Liver (tissue), 9 donors: Measurements from ENCODE around the gene NKD2. TPM values are rescaled to one million over a fixed set of nuclear protein-coding genes. Genes with fewer than 3 reads are reported as not detected.

Experiments used
- DNase-seq: peaks from one replicate; pipeline ENCODE4 v3.0.0-alpha.2; 2017; ENCODE audit warnings: low spot score
- H3K27ac ChIP-seq, 2 donors: one replicate each; pipeline ENCODE4 v1.7.0; 2013; ENCODE audit warnings: inconsistent platforms in 2 of 2, low read length in 2 of 2, control low read depth in 1 of 2, low read depth in 1 of 2, mild to moderate bottlenecking in 1 of 2
- H3K27me3 ChIP-seq, 4 donors: one replicate each; pipeline versions ENCODE4 v1.6.1 to v1.7.0; 2013; ENCODE audit warnings: low read length in 3 of 4, inconsistent platforms in 1 of 4, mild to moderate bottlenecking in 1 of 4, moderate library complexity in 1 of 4; ENCODE audit not compliant: control insufficient read depth in 4 of 4, insufficient read depth in 4 of 4
- H3K36me3 ChIP-seq, 4 donors: one replicate each; pipeline versions ENCODE4 v1.6.1 to v1.7.0; 2013; ENCODE audit warnings: low read length in 3 of 4, mild to moderate bottlenecking in 3 of 4, low read depth in 1 of 4, moderate library complexity in 1 of 4; ENCODE audit not compliant: control insufficient read depth in 4 of 4, insufficient read depth in 3 of 4
- H3K4me1 ChIP-seq, 4 donors: one replicate each; pipeline versions ENCODE4 v1.6.1 to v1.7.0; 2013; ENCODE audit warnings: low read length in 3 of 4, mild to moderate bottlenecking in 3 of 4, moderate library complexity in 1 of 4; ENCODE audit not compliant: control insufficient read depth in 4 of 4, insufficient read depth in 4 of 4
- H3K4me3 ChIP-seq, 3 donors: one replicate each; pipeline versions ENCODE4 v1.6.1 to v1.7.0; 2013; ENCODE audit warnings: low read length in 3 of 3, control low read depth in 1 of 3, low read depth in 1 of 3, mild to moderate bottlenecking in 1 of 3
- H3K9ac ChIP-seq, 2 donors: one replicate each; pipeline ENCODE4 v1.7.0; 2013; ENCODE audit warnings: low read length in 2 of 2, mild to moderate bottlenecking in 2 of 2, moderate library complexity in 2 of 2, control low read depth in 1 of 2, low read depth in 1 of 2
- H3K9me3 ChIP-seq, 4 donors: one replicate each; pipeline versions ENCODE4 v1.6.1 to v1.7.0; 2013; ENCODE audit warnings: low read length in 3 of 4; ENCODE audit not compliant: control insufficient read depth in 4 of 4
- EGR1 ChIP-seq, 2 donors: IDR thresholded peaks; 2 replicates each; pipeline ENCODE4 v1.6.1; 2016 to 2018; ENCODE audit warnings: antibody characterized with exemption in 2 of 2, low read depth in 2 of 2
- FOXA1 ChIP-seq: IDR thresholded peaks from 2 replicates; pipeline ENCODE4 v1.6.1; 2016; ENCODE audit warnings: antibody characterized with exemption
- FOXA2 ChIP-seq: IDR thresholded peaks from 2 replicates; pipeline ENCODE4 v1.6.1; 2016; ENCODE audit warnings: antibody characterized with exemption
- GABPA ChIP-seq, 2 donors: IDR thresholded peaks in 1 of 2; conservative IDR thresholded peaks in 1 of 2; 2 replicates each; pipeline ENCODE4 v1.6.1; 2016; ENCODE audit warnings: antibody characterized with exemption in 2 of 2, mild to moderate bottlenecking in 1 of 2, moderate library complexity in 1 of 2
- HNF4A ChIP-seq, 2 donors: conservative IDR thresholded peaks; 2 replicates each; pipeline ENCODE4 v1.6.1; 2016; ENCODE audit warnings: antibody characterized with exemption in 2 of 2, mild to moderate bottlenecking in 2 of 2
- HNF4G ChIP-seq: IDR thresholded peaks from 2 replicates; pipeline ENCODE4 v1.6.1; 2016; ENCODE audit warnings: antibody characterized with exemption
- JUND ChIP-seq, 2 donors: IDR thresholded peaks; 2 replicates each; pipeline ENCODE4 v1.6.1; 2016; ENCODE audit warnings: antibody characterized with exemption in 2 of 2
- RAD21 ChIP-seq, 2 donors: IDR thresholded peaks; 2 replicates each; pipeline ENCODE4 v1.6.1; 2016; ENCODE audit warnings: antibody characterized with exemption in 2 of 2, mild to moderate bottlenecking in 2 of 2
- RXRA ChIP-seq, 2 donors: IDR thresholded peaks; 2 replicates each; pipeline ENCODE4 v1.6.1; 2017 to 2018; ENCODE audit warnings: antibody characterized with exemption in 2 of 2, mild to moderate bottlenecking in 1 of 2
- TAF1 ChIP-seq: conservative IDR thresholded peaks from 2 replicates; pipeline ENCODE4 v1.6.1; 2016; ENCODE audit warnings: antibody characterized with exemption, mild to moderate bottlenecking
- YY1 ChIP-seq: IDR thresholded peaks from 2 replicates; pipeline ENCODE4 v1.6.1; 2016; ENCODE audit warnings: antibody characterized with exemption, mild to moderate bottlenecking
- ZBTB33 ChIP-seq: IDR thresholded peaks from 2 replicates; pipeline ENCODE4 v1.6.1; 2016; ENCODE audit warnings: antibody characterized with exemption
- WGBS: extraction: QIAGEN DNeasy Blood & Tissue Kit; methylation state at CpG from one replicate; pipeline ENCODE4 v1.1.7; 2013; 5-methylcytosine and 5-hydroxymethylcytosine counted together
- polyA plus RNA-seq, 2 donors: library from polyadenylated mRNA; stranded (reverse) in 1 of 2; unstranded in 1 of 2; fragments of 200-250 nt in 1 of 2; fragments of >200 nt in 1 of 2; fragmentation: Nextera tagmentation in 1 of 2; extraction: Ambion mirVana in 1 of 2; gene quantifications; one replicate each; pipeline versions ENCODE4 v1.2.1 to v1.2.3, GENCODE V29; 2013 to 2015
- total RNA-seq, 2 donors: library from RNA; depleted of rRNA; stranded (reverse); fragments of >200 nt; gene quantifications; one replicate each; pipeline ENCODE4 v1.2.3, GENCODE V29; 2014
- TF ChIP-seq, protein P1 (sequence below): IDR thresholded peaks from 2 replicates; pipeline ENCODE4 v1.6.1; 2016; ENCODE audit warnings: antibody characterized with exemption, mild to moderate bottlenecking
- TF ChIP-seq, protein P2 (sequence below): IDR thresholded peaks from 2 replicates; pipeline ENCODE4 v1.6.1; 2016; ENCODE audit warnings: antibody characterized with exemption
- TF ChIP-seq, protein P3 (sequence below): fragments of 150-350 bp; IDR thresholded peaks from 2 replicates; pipeline ENCODE4 v1.5.1; 2017; ENCODE audit warnings: improper control_type of control experiment, low read depth, low read length; ENCODE audit not compliant: missing input control
- donor health status: healthy.
- donor health status: healthy.
- donor health status: healthy.
- donor health status: healthy.
- donor health status: healthy.

The NKD2 gene
- total and polyA plus RNA-seq, 4 donors, result 0.09 to 1.3 (median 0.42) TPM

- TF ChIP-seq GABPA (IDR thresholded peaks at IDR 0.05 in 1 of 2, conservative IDR thresholded peaks at IDR 0.05 in 1 of 2), result no peak
- no peak for TF ChIP-seq HNF4G
- TF ChIP-seq, protein P1, sequence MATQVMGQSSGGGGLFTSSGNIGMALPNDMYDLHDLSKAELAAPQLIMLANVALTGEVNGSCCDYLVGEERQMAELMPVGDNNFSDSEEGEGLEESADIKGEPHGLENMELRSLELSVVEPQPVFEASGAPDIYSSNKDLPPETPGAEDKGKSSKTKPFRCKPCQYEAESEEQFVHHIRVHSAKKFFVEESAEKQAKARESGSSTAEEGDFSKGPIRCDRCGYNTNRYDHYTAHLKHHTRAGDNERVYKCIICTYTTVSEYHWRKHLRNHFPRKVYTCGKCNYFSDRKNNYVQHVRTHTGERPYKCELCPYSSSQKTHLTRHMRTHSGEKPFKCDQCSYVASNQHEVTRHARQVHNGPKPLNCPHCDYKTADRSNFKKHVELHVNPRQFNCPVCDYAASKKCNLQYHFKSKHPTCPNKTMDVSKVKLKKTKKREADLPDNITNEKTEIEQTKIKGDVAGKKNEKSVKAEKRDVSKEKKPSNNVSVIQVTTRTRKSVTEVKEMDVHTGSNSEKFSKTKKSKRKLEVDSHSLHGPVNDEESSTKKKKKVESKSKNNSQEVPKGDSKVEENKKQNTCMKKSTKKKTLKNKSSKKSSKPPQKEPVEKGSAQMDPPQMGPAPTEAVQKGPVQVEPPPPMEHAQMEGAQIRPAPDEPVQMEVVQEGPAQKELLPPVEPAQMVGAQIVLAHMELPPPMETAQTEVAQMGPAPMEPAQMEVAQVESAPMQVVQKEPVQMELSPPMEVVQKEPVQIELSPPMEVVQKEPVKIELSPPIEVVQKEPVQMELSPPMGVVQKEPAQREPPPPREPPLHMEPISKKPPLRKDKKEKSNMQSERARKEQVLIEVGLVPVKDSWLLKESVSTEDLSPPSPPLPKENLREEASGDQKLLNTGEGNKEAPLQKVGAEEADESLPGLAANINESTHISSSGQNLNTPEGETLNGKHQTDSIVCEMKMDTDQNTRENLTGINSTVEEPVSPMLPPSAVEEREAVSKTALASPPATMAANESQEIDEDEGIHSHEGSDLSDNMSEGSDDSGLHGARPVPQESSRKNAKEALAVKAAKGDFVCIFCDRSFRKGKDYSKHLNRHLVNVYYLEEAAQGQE, result no peak
- TF ChIP-seq, protein P2, sequence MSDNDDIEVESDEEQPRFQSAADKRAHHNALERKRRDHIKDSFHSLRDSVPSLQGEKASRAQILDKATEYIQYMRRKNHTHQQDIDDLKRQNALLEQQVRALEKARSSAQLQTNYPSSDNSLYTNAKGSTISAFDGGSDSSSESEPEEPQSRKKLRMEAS, result no peak
- no peak for TF ChIP-seq FOXA1
- no peak for TF ChIP-seq FOXA2
- TF ChIP-seq RAD21 (IDR thresholded peaks at IDR 0.05), result no peak
- TF ChIP-seq TAF1, result no peak
- TF ChIP-seq, protein P3, sequence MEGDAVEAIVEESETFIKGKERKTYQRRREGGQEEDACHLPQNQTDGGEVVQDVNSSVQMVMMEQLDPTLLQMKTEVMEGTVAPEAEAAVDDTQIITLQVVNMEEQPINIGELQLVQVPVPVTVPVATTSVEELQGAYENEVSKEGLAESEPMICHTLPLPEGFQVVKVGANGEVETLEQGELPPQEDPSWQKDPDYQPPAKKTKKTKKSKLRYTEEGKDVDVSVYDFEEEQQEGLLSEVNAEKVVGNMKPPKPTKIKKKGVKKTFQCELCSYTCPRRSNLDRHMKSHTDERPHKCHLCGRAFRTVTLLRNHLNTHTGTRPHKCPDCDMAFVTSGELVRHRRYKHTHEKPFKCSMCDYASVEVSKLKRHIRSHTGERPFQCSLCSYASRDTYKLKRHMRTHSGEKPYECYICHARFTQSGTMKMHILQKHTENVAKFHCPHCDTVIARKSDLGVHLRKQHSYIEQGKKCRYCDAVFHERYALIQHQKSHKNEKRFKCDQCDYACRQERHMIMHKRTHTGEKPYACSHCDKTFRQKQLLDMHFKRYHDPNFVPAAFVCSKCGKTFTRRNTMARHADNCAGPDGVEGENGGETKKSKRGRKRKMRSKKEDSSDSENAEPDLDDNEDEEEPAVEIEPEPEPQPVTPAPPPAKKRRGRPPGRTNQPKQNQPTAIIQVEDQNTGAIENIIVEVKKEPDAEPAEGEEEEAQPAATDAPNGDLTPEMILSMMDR, result no peak
- no peak for TF ChIP-seq HNF4A (conservative IDR thresholded peaks at IDR 0.05)
- TF ChIP-seq JUND (IDR thresholded peaks at IDR 0.05), result no peak
- TF ChIP-seq EGR1 (IDR thresholded peaks at IDR 0.05; ENCODE audit: low read depth in 2 of 2), result no peak
- no peak for TF ChIP-seq ZBTB33
- TF ChIP-seq YY1, result no peak
- TF ChIP-seq RXRA (IDR thresholded peaks at IDR 0.05), result no peak
- WGBS, result 91% methylated on average over 34 of the region's 34 CpGs
- H3K4me1 ChIP-seq, result no peaks in the 10 kb centered on the region
These were observed 59.7 kb downstream of the NKD2 start for GRCh38 chr5:1068204-1068894.

More at GRCh38 chr5:1068204-1068894, 59.7 kb downstream of the NKD2 start:
- H3K9ac ChIP-seq, result no peak overlapping the region
- H3K4me3 ChIP-seq, result no peak overlapping the region
- no peaks in the 10 kb centered on the region for H3K9me3 ChIP-seq
- no peaks in the 10 kb centered on the region for H3K27me3 ChIP-seq
- no peak for DNase-seq
- no peak overlapping the region for H3K27ac ChIP-seq
- H3K36me3 ChIP-seq, result peaks cover 12 to 61% (median 22%) of the 10 kb centered on the region in 4 donors
